Right lobe of liver (tissue), 6 donors: ENCODE results near the gene ARL6IP4. TPM values are rescaled to one million over a fixed set of nuclear protein-coding genes. Genes with fewer than 3 reads are reported as not detected.

Experiments
- ATAC-seq, 4 donors: fragments of 200-7000 bp; cut with Tn5 transposase; one replicate each; pipeline ENCODE4 v1.9.1; 2020; ENCODE audit warnings: mild to moderate bottlenecking in 4 of 4, moderate library complexity in 4 of 4
- DNase-seq, 3 donors: peaks; one replicate each; pipeline ENCODE4 v3.0.0-alpha.2; 2020
- H3K27ac ChIP-seq, 3 donors: fragments of 200-600 bp; one replicate each; pipeline ENCODE4 v1.8.0; 2022
- H3K27me3 ChIP-seq, 2 donors: fragments of 200-600 bp; one replicate each; pipeline ENCODE4 v1.8.0; 2022
- H3K36me3 ChIP-seq, 4 donors: fragments of 200-600 bp; sonication (generic) in 1 of 4; one replicate each; pipeline versions ENCODE4 v1.5.1 to v1.8.0; 2017 to 2022; ENCODE audit warnings: control low read depth in 1 of 4
- H3K4me1 ChIP-seq, 4 donors: fragments of 200-600 bp; sonication (generic) in 1 of 4; one replicate each; pipeline versions ENCODE4 v1.5.1 to v1.8.0; 2017 to 2022; ENCODE audit warnings: control low read depth in 1 of 4
- H3K4me3 ChIP-seq, 3 donors: fragments of 200-600 bp; one replicate each; pipeline ENCODE4 v1.8.0; 2022
- H3K9me3 ChIP-seq, 4 donors: fragments of 200-600 bp; sonication (generic) in 1 of 4; one replicate each; pipeline versions ENCODE4 v1.5.1 to v1.8.0; 2017 to 2022; ENCODE audit warnings: control low read depth in 1 of 4
- CTCF ChIP-seq, 4 donors: fragments of 200-600 bp in 3 of 4; fragments of 450-650 bp in 1 of 4; IDR thresholded peaks; one replicate each; pipeline versions ENCODE4 v1.5.1 to v1.8.0; 2016 to 2022; ENCODE audit warnings: antibody characterized with exemption in 4 of 4, mild to moderate bottlenecking in 2 of 4
- POLR2A ChIP-seq: fragments of 450-650 bp; IDR thresholded peaks from one replicate; pipeline ENCODE4 v1.6.1; 2017; ENCODE audit warnings: antibody characterized with exemption, mild to moderate bottlenecking
- WGBS: methylation state at CpG from one replicate; pipeline ENCODE4 v1.1.6; 2018; ENCODE audit warnings: low coverage, low lambda C conversion rate; ENCODE audit not compliant: insufficient coverage; ENCODE audit errors: missing lambda C conversion rate; 5-methylcytosine and 5-hydroxymethylcytosine counted together
- intact Hi-C, 2 donors: fragments of 100-400 bp; cut with DNase I; formaldehyde crosslinking; loops; one replicate each; pipeline versions ENCODE4 v1.11.2 to v1.14.1; 2022
- total RNA-seq, 6 experiments: library from RNA; depleted of rRNA in 2 of 6; stranded (reverse); fragments of >200 nt in 2 of 6; fragmentation: NEBNext Ultra II Directional in 3 of 6; extraction: Animal tissue kit (Norgen Biotek cat#: 25700) in 3 of 6; gene quantifications; one replicate each; pipeline versions ENCODE4 v1.1.0 to v1.2.4, GENCODE V29; 2016 to 2023
- donor health status: DM: no; HTN: yes; CAD: no.
- donor health status: DM: no; HTN: no; CAD: no.
- donor health status: DM: no; HTN: no; CAD: no.
- donor health status: DM: no; HTN: yes; CAD: no.
- donor health status: DM: no; HTN: yes; CAD: no.

The ARL6IP4 gene
- total RNA-seq, 6 experiments from 2014 or later: 84.7 to 146 (median 110) TPM

DNA sequence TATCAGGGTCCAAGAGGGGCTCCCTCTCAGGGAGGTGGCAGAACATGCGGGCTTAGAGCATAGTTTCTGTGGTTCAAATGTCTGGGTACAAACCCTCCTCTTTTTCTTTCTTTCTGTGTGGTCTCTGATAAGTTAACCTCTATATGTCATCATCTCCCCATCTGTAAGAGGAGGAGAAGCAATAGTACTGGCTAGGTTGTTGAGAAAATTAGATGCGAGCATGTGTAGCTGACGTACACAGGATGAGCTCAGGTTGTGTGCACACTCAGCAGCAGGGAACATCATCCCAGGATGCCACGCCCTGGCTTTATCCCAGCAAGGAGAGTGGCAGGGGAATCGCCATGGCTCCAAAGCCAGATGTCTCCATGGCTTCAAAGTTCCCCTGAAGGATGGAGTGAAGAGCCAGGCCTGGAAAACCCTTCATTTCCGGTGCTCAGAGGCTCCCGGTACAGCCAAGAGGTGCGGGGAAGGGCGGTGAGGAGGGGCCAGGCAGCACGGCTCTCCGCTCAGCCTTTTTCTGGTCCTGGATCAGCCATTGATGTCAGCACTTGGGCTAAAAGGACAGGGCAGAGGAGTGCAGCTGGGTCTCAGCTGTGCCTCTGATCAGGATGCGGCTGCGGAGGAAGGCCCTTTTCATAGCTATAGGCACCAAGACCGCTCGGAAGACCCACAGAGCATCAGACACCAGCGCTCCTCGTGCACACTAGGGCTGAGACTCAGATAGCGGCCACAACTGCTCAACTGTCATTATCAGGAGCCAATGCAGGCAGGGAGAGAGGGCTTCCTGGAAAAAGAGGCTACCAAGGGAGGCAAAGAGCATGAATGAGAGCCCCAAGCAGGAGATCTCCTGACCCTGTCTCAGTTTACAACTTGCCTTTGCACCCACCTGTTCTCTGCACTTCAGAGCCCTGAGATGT lies 41.5 kb downstream of the ARL6IP4 start:
- no peak for TF ChIP-seq CTCF (IDR thresholded peaks at IDR 0.05)
- no peak for TF ChIP-seq POLR2A
- H3K27me3 ChIP-seq: no peaks in the 10 kb centered on the region
- 90% methylated on average over 9 of the region's 18 CpGs for WGBS
- no peak for DNase-seq
- no peak for ATAC-seq
- H3K4me1 ChIP-seq: peaks cover 0 to 14% (median 3%) of the 10 kb centered on the region in 4 donors
- no peak overlapping the region for H3K4me3 ChIP-seq
- intact Hi-C loops: no loop called here
- no peaks in the 10 kb centered on the region for H3K9me3 ChIP-seq
- no peak overlapping the region for H3K27ac ChIP-seq
- H3K36me3 ChIP-seq: peaks cover 0 to under 1% (median 0%) of the 10 kb centered on the region in 4 donors

GRCh38 chr12:123022846-123023245 lies 42.4 kb downstream of the ARL6IP4 start:
- intact Hi-C loops: no loop called here
- Histone ChIP-seq H3K27ac (no peak overlapping the region), H3K4me3 (no peak overlapping the region), H3K4me1 (peaks cover 0 to 14% (median 3%) of the 10 kb centered on the region in 4 donors), H3K27me3 (no peaks in the 10 kb centered on the region), H3K9me3 (no peaks in the 10 kb centered on the region), H3K36me3 (peaks cover 0 to 7% (median 0%) of the 10 kb centered on the region in 4 donors)
- no peak for TF ChIP-seq CTCF (IDR thresholded peaks at IDR 0.05)
- TF ChIP-seq POLR2A: no peak
- 88% methylated on average over 2 of the region's 5 CpGs for WGBS
- DNase-seq (no peak), ATAC-seq (no peak)

GRCh38 chr12:123024819-123025391 lies 44.4 kb downstream of the ARL6IP4 start:
- H3K36me3 ChIP-seq: peaks cover 0 to 7% (median 0%) of the 10 kb centered on the region in 4 donors
- H3K27me3 ChIP-seq: no peaks in the 10 kb centered on the region
- ATAC-seq (no peak), DNase-seq (no peak)
- no peak overlapping the region for H3K4me3 ChIP-seq
- H3K27ac ChIP-seq: no peak overlapping the region
- H3K4me1 ChIP-seq: no peaks in the 10 kb centered on the region
- H3K9me3 ChIP-seq: no peaks in the 10 kb centered on the region
- intact Hi-C loops: no loop called here
- WGBS: 86% methylated on average over 5 of the region's 9 CpGs
- TF ChIP-seq POLR2A (no peak), CTCF (IDR thresholded peaks at IDR 0.05) (no peak)

DNA sequence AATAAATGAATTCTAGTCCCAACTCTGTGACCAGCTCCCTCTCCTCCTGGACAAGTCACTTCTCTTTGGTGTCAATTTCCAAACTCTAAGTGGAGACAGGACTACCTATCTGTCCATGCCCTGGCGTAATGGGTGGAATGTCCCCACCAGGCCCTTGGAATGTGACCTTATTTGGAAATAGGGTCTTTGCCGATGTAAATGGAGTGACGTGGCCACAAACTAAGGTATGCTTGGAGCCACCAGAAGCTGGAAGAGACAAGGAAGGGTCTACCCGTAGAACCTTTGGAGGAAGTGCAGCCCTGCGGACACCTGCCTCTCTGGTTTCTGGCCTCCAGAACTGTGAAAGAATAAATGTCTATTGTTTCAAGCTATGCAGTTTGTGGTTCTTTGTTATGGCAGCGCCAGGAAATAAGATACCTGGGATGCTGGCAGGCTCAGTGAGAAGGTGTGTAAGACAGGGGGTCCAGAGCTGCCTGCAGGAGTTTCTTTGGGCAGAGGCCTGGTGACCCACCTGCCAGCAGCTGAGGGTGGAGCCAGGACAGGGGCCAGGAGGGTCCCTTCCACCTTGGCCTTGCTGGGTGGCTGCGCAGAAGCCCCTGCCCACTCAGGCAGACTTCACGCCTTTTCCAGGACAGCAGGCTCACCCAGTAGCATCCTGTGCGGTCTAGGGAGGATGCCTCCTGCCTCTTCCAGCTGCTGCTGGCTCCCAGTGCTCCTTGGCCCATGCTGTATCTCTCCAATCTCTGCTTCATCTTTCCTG lies 45.8 kb downstream of the ARL6IP4 start:
- DNase-seq: no peak
- no peaks in the 10 kb centered on the region for H3K9me3 ChIP-seq

More for the DNA sequence above, 45.8 kb downstream of the ARL6IP4 start:
- 88% methylated on average over 6 of the region's 9 CpGs for WGBS
- H3K36me3 ChIP-seq: peaks cover 0 to 7% (median 0%) of the 10 kb centered on the region in 4 donors
- H3K4me3 ChIP-seq: no peak overlapping the region
- no peaks in the 10 kb centered on the region for H3K27me3 ChIP-seq
- no peaks in the 10 kb centered on the region for H3K4me1 ChIP-seq
- TF ChIP-seq POLR2A: no peak
- TF ChIP-seq CTCF (IDR thresholded peaks at IDR 0.05): no peak
- no peak overlapping the region for H3K27ac ChIP-seq
- intact Hi-C loops: no loop called here
- ATAC-seq: no peak
